Measurements from ENCODE around the gene MAB21L3.
"Not testable (repeated sequence)": the region's sequence is repeated elsewhere in the genome, so short reads cannot be mapped to it uniquely, and the experiment has no call there.

The MAB21L3 gene

GRCh38 chr1:116139592-116140134, 28.5 kb downstream of the MAB21L3 start:
- FAIRE-seq: no peak

GRCh38 chr1:116144151-116144550, 33.0 kb downstream of the MAB21L3 start:
- FAIRE-seq: no peak

GRCh38 chr1:116146447-116147113, 35.4 kb downstream of the MAB21L3 start:
- not testable (repeated sequence) for FAIRE-seq

- no peak for FAIRE-seq
These were observed 35.9 kb downstream of the MAB21L3 start for GRCh38 chr1:116147114-116147510.

GRCh38 chr1:116147972-116148371, 36.8 kb downstream of the MAB21L3 start:
- FAIRE-seq: no peak

- no peak for FAIRE-seq
These were observed 37.8 kb downstream of the MAB21L3 start for GRCh38 chr1:116148967-116149366.

GRCh38 chr1:116150368-116150767, 39.2 kb downstream of the MAB21L3 start:
- no peak for FAIRE-seq

DNA sequence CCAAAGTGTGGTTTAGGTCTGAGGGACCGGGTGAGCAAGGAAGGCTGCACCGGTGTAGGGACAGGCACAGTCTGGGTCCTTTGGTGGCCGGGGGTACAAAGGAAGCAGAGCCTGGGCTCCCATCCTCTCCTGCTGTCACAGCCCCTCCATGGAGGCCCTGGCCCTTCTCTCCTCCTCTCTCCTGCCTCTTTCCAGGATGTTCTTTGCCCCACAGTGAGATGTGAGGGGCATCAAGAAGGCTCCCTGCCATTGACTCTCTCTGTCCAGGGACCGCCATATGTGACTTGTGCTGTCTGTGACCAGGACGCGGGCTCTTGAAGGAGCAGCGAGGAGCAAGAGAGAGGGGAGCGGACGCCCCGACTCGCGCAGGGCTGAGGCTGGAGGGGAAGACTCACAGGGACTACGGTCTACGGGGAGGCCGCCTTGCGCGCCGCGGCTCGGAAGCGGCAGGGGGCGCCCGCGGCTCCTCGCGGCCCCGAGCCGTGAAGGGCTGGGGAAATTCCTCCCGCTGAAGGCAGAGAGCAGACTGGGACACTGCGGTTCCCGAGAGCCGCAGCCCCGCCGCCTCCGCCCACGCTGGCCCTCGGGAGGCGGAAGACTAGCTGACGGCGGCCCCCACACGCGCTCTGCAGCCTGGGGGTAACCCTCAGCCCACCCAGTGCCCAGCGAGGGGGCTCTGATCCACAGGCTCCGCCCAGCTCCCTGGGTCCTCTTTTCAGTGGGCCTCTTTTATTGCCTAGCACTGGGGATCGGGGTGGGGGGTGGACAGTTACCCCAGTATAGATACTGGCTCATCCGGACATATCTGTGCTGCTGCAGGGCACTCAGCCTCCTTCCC, 40.8 kb downstream of the MAB21L3 start:
- no peak for FAIRE-seq

- FAIRE-seq: no peak
These were observed 41.4 kb downstream of the MAB21L3 start for GRCh38 chr1:116152577-116152943.

- no peak for FAIRE-seq
These were observed 41.9 kb downstream of the MAB21L3 start for GRCh38 chr1:116152950-116153691.

- no peak for FAIRE-seq
These were observed 42.5 kb downstream of the MAB21L3 start for GRCh38 chr1:116153692-116154031.

DNA sequence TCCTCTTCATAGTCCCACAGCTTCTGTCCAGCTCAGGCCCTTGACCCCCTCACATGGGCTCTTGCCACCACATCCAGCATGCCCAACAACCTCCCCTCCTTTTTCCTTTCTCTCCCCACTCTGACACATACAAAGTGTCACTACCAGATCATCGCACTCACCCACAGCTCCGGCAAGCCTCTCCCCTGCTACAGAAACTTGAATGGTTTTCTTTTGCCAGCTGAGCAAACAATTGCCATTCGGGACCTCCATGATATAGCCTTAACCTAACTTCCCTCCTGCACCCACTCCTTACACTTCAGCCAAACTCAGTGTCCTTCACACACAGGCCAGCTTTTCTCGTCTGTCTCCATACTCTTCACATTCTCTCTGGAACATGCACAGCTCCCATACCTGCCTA, 43.3 kb downstream of the MAB21L3 start:
- FAIRE-seq: no peak

- no peak for FAIRE-seq
These were observed 45.9 kb downstream of the MAB21L3 start for GRCh38 chr1:116157096-116157495.

DNA sequence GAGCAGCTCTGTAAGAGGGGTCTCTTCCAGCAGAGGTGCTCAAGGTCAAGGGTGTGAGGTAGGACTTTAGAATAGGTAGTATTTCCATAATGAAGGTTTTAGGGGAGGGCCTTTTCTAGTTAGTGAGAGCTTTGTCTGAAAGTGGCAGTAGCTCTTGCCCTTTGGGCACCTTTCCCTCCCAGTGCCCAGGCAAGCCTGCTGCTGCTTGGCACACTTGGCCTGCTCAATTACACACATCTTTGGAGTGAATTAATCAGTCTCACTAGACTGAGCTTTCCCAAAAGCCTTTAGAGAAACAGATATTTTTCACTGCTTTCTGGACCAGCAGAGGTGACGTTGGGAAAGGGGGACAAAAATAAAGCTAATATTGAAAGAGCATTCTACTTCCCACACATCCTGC, 48.0 kb downstream of the MAB21L3 start:
- FAIRE-seq: no peak

DNA sequence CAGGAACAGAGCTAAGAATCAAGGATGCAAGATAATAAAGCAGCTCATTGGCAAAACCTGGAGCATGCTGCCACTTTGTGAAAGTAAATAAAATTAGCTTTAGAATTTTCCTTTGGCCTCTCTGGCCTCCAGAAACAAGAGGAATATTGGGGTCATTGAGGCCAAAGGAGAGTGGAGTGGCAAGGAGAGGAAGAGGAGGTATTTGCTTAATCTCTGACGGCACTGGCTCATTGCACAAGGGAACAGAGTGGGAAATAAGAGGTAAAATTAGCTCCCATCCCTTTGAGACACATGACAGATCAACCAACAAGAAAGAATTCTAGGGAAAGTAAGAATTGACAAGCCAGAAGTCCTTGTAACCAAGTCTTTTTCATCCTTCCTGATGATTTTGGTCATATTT, 48.4 kb downstream of the MAB21L3 start:
- FAIRE-seq: no peak

- FAIRE-seq: no peak
These were observed 50.2 kb downstream of the MAB21L3 start for GRCh38 chr1:116161390-116161789.

- no peak for FAIRE-seq
These were observed 50.7 kb downstream of the MAB21L3 start for GRCh38 chr1:116161877-116162390.

DNA sequence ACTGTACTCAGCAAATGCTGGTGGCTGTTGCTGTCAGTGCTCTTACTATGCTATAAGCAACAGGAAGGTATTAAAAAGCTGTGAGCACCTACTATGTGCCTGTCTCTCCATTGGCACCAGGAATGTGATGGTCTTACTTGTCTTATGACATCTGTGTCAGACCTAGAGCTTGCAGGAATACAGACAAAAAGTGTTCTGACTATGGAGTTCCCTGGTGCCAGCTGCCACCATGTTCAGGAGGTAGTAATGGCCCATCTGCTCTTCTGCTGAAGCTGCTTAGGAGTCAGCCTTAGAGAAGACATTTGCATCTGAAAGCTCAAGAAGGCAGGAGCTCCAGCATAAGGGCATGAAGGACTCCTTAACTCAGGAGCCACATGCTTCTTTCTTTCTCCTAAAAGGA, 52.3 kb downstream of the MAB21L3 start:
- FAIRE-seq: no peak

DNA sequence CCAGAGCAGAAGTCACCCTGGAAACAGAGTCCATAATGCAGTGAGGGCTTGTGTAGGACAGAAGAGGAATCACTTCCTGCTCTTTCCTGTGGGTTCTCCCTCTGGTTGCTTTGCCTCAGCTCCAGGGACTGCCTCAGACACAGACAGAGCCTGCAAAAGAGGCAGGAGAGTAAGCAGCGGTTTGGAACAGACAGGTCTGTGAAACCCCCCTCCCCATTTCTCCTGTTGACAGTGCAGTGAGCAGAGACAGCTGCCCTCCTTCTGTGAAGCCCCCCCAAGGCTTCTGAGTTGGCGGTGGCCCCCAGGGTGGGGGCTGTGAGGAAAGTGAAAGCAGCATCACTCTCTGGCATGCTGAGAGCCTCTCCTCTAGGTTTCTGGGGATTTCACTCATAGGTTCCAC, 53.0 kb downstream of the MAB21L3 start:
- FAIRE-seq: no peak

DNA sequence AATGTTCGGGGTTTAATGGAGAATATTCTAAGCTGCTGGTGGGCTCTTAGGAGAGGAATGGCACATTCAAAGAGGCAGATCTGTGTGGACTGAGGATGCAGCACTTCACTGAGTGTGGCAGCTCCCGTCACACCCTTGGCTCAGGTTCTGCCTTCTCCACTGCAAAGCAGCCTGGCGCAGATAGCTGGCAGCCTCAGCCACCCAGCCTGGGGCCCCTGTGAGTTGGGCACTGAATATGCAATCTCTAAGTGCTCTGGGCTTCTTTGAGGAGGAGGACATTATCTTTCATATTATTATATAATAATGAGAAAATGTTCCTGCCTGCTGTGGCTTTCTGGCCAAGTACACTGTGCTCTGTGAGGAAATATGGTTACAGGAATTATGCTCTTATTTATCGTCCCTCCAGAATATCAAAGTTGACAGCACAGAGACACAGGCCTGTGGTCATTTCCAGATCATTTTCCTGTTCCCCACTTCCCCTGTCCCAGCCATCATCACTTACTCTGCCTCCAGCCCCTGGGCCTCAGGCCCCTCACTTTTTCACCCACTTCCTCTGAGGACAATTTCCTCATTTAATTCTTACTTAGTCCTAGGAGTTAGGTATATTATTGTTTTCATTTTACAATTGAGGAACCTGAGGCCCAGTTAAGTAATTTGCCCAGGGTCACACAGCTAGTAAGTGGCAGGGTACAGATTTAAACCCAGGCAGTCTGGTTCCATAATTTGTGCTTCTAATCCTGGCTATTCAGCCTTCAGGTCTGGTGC, 53.6 kb downstream of the MAB21L3 start:
- FAIRE-seq: no peak

GRCh38 chr1:116165572-116165971, 54.4 kb downstream of the MAB21L3 start:
- no peak for FAIRE-seq

DNA sequence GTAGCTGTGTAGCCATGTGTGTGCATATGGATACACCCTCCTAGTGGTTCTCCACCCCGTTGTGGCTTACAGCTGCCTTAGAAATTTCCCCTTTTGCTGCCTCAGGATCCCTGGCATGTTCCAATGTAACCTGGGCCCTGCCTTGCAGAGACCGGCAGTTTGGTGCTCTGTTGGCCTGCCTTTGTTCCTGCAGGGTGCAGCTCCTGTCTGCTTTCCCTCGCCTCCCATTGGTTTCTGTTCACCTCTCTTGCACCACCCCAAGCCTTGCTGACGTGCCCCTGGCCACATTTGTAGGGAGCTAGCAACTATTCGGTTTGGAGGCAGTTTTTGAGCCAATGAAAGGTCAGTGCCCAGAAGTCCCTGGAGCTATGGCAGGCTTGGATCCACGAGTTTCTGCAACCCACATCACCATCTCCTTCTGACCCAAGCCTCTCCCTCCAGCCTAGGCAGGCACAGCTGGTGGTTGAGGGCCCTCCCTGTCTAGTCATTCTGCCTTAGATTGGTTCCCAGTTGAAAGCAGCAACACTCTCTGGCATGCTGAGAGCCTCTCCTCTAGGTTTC, 54.9 kb downstream of the MAB21L3 start:
- no peak for FAIRE-seq

All from colon (tissue), 2 donors.